ENCODE data around the gene ENO1.
A peak's percentile ranks its signal among the peaks of the same experiment; 100 is the strongest.

The ENO1 gene

DNA sequence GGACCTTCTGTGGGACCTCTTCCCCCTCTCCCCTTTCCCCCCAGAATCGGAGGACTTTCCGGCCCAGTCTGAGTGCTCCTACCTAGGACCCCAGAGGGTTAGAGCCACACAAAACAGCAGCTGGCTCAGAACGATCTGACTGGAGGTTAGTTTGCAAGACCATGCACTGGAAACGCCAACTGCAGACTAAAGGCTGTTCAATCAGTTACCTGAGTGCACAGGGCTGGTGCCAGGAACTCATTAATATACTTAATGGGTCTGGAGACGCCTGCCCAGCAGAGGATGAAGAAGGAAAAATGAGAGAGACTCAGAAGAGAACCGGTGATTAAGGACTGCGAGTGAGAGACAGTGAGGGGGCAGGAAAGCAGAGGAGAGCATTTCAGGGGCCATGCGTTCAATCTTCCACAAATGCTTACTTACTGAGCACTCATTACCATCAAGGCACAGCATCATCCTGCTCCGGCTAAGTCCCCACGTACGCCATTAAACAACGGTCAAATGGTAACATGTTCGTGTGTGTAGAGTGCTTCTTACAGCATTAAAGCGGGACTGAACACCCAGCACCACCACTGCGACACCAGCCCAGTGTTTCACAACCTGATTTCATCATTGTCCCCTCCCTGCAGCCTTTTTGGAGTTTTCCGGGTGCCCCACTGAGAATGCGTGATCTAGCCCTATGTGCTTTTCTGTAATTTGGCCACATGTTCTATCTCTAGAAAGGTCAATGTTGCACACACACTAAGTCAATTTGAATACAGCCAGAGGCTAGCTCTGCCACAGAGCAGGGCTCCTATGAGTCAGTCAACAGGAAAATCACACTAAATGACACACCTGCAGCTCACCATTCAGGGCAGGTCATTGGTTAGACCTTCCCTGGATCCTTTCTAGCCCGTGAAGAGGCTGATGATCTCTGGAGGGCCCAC lies 7.6 kb downstream of the ENO1 start:
- no peak for DNase-seq (ENCODE audit: low read depth in 2 of 2)

DNA sequence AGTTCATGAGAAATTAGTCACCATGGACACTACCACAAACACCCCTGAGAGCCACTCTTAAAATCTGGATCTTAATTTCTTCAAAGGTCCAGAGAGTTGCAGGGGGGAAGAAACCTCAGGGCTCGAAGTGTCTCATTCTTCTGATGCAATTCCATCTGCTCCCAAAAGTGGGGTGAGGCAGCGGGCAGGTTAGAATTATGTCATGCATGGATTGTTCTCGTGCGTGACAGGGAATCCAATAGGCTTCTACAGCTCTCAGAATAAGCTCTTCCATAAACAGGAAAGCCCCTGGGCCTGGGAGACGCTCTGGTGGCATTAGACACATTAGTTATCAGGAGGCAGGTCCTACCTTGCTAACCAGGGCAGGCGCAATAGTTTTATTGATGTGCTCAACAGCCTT lies 8.4 kb downstream of the ENO1 start:
- DNase-seq (ENCODE audit: low read depth in 2 of 2), result no peak

GRCh38 chr1:8867878-8868567 lies 10.5 kb downstream of the ENO1 start:
- DNase-seq (ENCODE audit: low read depth in 2 of 2), result no peak

DNA sequence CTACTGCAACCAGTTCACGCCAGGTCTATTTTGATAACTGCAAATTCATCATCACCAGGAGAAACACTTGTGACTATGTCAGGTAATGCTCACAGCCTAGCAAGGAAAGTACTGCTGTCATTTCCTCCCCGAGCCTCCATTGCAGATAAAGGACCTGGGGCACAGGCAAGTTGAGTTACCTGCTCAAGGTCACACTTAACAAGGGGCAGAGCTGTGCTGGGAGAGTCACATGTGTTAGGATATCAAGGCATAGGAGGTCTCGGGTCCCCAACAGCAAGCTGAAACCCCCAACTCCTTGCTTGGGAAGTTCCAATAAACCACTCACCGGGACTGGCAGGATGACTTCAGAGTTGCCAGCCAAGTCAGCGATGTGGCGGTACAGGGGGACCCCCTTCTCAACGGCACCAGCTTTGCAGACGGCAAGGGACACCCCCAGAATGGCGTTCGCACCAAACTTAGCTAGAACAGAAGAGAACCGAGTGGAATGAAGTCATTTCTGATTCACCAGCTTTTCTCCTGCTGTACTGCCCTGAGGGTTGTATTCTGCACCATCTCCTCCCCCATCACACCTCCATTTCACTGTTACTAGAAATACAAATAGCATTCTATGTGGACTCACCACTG lies 11.6 kb downstream of the ENO1 start:
- peak in 1 of 2 donors; percentile 44 for DNase-seq (ENCODE audit: low read depth in 2 of 2)

- DNase-seq (ENCODE audit: low read depth in 2 of 2), result no peak
These were observed 12.2 kb downstream of the ENO1 start for GRCh38 chr1:8866173-8866791.

- no peak for DNase-seq (ENCODE audit: low read depth in 2 of 2)
These were observed 13.7 kb downstream of the ENO1 start for GRCh38 chr1:8864713-8865344.

GRCh38 chr1:8863794-8864233 lies 14.7 kb downstream of the ENO1 start:
- DNase-seq (ENCODE audit: low read depth in 2 of 2), result no peak

DNA sequence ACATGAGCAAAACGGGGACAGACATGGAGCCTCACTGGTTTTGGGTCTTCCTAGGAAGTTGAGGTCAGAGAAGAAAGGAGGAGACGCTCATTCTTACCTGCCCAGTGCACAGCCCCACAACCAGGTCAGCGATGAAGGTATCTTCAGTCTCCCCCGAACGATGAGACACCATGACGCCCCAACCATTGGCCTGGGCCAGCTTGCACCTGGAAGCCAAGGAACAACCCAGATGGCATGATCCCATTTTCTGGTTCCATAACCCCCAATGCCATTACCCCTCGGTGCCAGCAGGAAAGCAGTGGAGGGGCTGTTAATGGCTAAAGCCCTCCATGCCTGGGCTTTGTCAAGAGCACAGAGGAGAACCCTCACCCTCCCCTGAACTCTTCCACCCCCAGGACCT lies 15.3 kb downstream of the ENO1 start:
- no peak for DNase-seq (ENCODE audit: low read depth in 2 of 2)

GRCh38 chr1:8862528-8862927 lies 16.0 kb downstream of the ENO1 start:
- DNase-seq (ENCODE audit: low read depth in 2 of 2), result no peak

- no peak for DNase-seq (ENCODE audit: low read depth in 2 of 2)
These were observed 17.6 kb downstream of the ENO1 start for GRCh38 chr1:8860738-8861516.

DNA sequence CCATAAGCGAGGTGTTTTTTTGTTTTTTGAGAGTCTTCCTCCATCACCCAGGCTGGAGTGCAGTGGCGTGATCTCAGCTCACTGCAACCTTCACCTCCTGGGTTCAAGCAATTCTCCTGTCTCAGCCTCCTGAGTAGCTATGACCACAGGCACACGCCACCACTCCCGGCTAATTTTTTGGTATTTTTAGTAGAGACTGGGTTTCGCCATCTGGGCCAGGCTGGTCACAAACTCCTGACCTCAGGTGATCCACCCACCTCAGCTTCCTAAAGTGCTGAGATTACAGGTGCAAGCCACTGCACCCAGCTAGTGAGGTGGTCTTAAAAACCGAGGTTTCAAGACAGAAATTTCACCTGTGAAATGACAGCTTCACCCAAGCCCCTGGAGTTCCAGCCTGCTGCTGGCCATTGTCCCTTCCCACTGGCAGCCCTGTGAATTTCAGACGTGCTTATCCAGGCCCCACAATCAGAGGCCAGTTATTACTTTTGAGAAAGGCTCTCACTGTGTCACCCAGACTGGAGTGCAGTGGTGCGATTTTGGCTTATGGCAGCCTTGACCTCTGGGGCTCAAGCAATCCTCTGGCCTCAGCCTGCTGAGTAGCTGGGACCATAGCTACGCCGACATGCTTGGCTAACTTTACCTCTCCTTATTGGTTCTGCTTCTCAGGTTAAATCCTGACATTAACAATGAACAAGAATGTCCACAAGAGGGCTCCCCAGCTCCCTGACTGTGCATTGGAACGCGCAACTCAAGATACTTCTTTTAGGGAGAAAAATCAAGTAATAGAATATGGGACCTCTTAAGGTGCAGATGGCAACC lies 19.4 kb downstream of the ENO1 start:
- no peak for DNase-seq (ENCODE audit: low read depth in 2 of 2)

DNA sequence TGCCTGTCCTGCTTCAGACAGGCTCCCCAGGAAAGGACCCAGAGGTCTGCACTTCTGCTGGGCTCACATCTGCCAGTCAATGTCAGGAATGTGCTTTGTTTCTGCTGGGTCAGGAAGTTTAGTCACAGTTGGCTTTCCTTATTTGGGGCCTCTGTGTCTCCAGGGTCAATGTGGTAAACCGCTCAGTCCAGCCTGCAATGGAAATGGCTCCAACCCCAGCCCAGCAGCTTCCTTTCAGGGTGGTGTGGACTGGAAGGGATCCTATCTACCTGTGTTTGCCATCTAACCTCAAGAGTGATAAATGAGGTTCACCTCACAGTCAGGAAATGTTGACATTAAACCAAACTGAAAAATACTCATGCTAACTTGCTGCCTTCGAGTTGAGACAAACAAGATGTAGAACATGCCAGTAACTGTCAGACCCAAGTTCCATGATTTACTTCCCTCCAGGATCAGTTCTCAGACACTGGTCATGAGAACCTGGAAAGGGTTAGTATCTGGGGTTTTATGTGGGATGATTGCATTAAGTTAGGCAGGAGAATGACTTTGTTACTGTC lies 20.3 kb downstream of the ENO1 start:
- DNase-seq (ENCODE audit: low read depth in 2 of 2), result no peak

GRCh38 chr1:8856689-8857412 lies 21.6 kb downstream of the ENO1 start:
- DNase-seq (ENCODE audit: low read depth in 2 of 2), result no peak

DNA sequence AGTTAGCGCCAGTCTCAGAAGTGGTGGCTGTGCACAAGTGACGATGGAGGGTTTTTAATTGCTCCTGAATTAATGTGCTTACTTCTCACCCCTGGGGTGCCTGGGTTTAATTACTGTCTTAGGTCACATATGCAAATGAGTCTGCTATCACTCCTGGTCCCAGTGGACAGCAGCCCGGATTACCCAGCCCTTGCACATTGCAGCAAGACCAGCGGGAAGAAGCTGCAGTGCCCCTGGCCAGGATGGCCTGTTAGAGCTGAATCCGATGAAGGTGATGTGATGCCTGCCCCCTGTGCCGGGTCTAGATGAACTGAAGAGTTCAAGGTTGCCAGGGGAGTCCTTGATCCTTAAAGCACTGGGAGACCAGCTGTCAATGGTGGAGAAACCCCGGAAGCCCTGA lies 24.2 kb downstream of the ENO1 start:
- DNase-seq (ENCODE audit: low read depth in 2 of 2), result no peak

GRCh38 chr1:8851060-8851459 lies 27.4 kb downstream of the ENO1 start:
- DNase-seq (ENCODE audit: low read depth in 2 of 2), result no peak

DNA sequence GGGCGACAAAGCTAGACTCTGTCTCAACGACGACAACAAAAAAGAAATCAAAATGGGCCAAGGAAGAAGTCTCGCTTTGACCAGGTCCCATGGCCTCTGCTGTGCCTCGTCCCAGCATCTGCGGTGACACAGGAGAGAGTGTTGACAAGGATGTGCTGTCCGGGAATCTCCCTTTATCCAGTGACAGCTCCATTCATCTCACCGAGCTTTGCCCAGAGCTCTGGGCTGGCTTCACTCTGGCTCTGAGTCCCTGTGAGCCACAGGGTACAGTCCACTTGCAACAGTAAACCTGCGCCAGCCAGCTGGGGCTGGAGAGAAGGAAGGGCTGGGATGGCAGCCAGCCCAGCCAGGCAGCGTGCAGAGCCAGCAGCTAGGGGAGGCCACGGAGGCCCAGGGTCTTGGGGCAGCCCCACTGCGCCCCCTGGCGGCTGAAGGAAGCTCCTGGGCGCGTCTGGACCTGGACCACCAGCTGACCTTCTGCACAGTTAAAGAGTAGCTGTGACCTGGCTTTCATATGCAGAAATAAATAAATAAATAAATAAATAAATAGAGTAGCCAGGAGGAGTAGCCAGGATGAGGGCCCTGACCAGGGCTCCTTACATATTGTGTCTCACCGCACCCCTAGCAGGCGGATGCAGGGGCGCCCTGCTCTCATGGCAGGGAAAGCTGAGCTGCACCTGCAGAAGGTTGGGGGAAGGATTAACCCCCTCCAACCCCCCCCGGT lies 29.7 kb downstream of the ENO1 start:
- peak; percentile 62 to 66 for DNase-seq (ENCODE audit: low read depth in 2 of 2)

DNA sequence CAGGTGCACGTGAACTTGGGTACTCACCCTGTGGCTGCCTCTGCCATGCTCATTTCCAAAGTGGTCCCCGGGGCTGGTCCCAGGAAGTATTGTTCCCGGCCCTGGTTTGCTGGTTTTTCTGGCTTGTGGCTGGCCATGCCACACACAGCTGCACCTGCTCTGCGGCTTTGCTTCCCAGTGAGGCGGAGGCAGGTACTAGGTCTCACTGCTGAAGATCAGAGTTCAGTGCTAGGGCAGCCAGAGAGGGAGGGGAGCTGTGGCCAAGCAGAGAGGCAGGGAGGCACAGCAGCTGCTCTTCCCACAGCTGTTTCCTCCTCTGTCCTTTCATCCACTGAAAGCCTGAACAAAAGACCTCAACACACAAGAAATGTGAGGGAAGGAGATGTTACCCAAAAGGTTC lies 30.5 kb downstream of the ENO1 start:
- DNase-seq (ENCODE audit: low read depth in 2 of 2), result no peak

GRCh38 chr1:8846263-8846662 lies 32.2 kb downstream of the ENO1 start:
- no peak for DNase-seq (ENCODE audit: low read depth in 2 of 2)

All from stimulated activated CD8-positive, alpha-beta memory T cell treated with anti-CD3 and anti-CD28 coated beads, Interleukin-15, amount 100 ng/mL, for 48 hours (primary cell).